Fibroblast of skin of back (primary cell): ENCODE data around the gene SCAF8. TPM values are rescaled to one million over a fixed set of nuclear protein-coding genes. Genes with fewer than 3 reads are reported as not detected.
A peak's percentile ranks its signal among the peaks of the same experiment; 100 is the strongest.
"Not testable (repeated sequence)": the region's sequence is repeated elsewhere in the genome, so short reads cannot be mapped to it uniquely, and the experiment has no call there.

Experiments used
- DNase-seq: peaks from one replicate; pipeline ENCODE4 v3.0.0-alpha.2; 2013
- polyA plus RNA-seq, 2 experiments: library from polyadenylated mRNA; unstranded; fragments of 120-200 nt; gene quantifications; one replicate each; pipeline ENCODE4 v1.2.1, GENCODE V29; 2013; ENCODE audit not compliant: insufficient read length in 2 of 2

The SCAF8 gene, protein sequence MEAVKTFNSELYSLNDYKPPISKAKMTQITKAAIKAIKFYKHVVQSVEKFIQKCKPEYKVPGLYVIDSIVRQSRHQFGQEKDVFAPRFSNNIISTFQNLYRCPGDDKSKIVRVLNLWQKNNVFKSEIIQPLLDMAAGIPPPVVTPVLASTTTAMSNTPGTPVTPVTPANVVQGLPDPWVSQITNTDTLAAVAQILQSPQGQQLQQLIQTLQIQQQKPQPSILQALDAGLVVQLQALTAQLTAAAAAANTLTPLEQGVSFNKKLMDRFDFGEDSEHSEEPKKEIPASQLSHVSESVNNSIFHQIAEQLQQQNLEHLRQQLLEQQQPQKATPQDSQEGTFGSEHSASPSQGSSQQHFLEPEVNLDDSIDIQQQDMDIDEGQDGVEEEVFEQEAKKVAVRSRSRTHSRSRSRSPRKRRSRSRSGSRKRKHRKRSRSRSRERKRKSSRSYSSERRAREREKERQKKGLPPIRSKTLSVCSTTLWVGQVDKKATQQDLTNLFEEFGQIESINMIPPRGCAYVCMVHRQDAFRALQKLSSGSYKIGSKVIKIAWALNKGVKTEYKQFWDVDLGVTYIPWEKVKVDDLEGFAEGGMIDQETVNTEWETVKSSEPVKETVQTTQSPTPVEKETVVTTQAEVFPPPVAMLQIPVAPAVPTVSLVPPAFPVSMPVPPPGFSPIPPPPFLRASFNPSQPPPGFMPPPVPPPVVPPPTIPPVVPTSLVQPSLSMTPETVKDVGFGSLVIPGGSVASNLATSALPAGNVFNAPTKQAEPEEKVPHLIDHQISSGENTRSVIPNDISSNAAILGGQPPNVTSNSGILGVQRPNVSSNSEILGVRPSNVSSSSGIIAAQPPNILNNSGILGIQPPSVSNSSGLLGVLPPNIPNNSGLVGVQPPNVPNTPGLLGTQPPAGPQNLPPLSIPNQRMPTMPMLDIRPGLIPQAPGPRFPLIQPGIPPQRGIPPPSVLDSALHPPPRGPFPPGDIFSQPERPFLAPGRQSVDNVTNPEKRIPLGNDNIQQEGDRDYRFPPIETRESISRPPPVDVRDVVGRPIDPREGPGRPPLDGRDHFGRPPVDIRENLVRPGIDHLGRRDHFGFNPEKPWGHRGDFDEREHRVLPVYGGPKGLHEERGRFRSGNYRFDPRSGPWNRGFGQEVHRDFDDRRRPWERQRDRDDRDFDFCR (N-terminal part only)
- polyA plus RNA-seq (2013, experiment 1 of 2; ENCODE audit: insufficient read length): 21.5 TPM
- polyA plus RNA-seq (2013, experiment 2 of 2; ENCODE audit: insufficient read length): 21.5 TPM

- peak; percentile 82 for DNase-seq
These were observed at the start of gene SCAF8 for GRCh38 chr6:154733183-154733625. Gene SCAF8 (plus strand): TSS chr6:154733416. CDS start chr6:154733901, 485 bp downstream.

- DNase-seq: peak; percentile 55
These were observed 49.3 kb upstream of the SCAF8 start for GRCh38 chr6:154683756-154684523.

DNA sequence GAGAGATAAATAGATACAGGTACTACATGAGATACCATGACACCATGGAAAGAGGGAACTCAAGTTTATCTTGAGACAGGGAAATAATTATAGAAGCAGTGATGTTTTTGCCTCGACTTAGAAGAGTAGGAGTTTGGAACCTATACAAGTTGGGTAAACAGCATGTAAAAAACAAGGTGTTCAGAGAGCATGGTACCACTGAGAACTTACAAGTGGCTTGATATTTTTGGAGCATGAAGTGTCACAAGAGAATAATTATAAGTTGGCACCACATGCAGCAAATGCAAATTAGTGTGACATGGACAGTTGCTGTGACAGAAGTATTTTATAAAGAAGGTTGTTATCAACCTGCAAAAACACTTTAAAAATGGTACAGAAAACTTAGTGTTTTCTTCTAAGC, 47.1 kb upstream of the SCAF8 start:
- DNase-seq: no peak

GRCh38 chr6:154689493-154690255, 43.5 kb upstream of the SCAF8 start:
- no peak for DNase-seq

DNA sequence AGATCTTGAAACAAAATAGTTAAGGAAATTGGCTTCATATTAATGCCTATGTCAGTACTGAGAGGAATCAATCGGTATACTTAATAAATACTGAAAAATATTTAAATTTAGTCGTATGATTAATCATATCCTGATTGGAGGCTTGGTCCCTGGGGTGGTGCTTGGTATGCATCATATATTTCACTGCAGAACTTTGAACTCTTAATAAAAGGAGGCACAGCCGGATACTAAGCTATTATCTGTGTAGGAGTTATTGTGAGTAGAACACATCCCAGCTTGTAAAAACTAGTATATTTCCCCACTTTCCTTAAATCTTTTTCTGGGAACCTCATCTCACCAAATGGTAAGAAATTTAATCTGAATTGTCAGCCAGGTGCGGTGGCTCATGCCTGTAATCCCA, 42.4 kb upstream of the SCAF8 start:
- DNase-seq: no peak

- no peak for DNase-seq
These were observed 36.6 kb upstream of the SCAF8 start for GRCh38 chr6:154696661-154697060.

DNA sequence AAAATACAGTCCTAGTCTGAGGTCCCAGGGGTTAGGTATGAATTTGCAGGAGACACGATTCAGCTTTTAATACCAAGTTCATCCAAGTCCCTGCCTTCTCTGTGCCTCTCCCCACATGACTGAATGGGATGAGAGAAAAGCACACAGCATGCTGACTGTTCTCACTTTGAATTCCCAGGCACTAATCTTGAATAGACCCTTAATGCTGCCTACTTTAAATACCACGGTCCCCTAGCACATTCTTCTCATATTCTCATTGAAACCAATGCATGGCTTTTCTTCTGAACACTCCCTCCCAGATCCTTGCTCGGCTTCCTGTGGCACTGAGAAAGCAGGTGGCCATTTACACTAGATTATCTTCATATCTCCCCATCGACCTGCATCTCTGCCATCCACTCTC, 30.1 kb upstream of the SCAF8 start:
- DNase-seq: no peak

- no peak for DNase-seq
These were observed 27.6 kb upstream of the SCAF8 start for GRCh38 chr6:154705471-154706113.

DNA sequence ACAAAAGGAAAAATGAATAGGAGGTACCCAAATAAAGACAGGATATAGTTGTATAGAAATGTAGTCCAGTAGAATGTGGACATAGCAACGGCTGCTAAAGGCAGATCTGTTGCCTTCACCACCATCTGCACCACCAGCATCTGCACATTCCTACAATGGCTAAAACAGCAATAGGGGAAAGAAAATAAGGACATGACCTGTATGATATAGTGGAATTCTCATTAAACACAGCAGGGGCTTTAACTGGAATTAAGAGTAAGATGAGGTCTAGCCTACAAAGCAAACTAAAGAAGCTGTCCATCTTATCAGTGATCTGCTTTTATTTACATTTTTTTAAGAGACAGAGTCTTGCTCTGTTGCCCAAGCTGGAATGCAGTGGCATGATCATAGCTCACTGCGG, 26.8 kb upstream of the SCAF8 start:
- no peak for DNase-seq

DNA sequence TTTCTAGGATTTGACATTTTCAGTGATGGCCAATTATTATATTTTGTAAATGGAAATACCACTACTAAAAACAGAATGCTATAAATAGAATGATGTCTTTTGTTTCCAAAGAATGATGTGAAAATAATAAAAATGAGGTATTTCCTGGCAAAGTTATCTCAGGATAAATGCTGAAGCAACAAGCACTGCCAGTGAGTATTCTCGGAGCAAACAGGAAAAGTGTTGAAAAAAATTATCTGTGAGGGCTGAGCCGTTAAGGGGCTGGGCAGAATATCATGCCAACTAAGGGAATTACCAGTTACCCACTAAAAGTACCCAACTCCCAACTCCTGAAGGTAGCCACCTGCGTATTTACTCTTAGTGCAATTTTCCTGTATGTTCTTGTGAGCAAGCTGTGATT, 23.6 kb upstream of the SCAF8 start:
- no peak for DNase-seq

DNA sequence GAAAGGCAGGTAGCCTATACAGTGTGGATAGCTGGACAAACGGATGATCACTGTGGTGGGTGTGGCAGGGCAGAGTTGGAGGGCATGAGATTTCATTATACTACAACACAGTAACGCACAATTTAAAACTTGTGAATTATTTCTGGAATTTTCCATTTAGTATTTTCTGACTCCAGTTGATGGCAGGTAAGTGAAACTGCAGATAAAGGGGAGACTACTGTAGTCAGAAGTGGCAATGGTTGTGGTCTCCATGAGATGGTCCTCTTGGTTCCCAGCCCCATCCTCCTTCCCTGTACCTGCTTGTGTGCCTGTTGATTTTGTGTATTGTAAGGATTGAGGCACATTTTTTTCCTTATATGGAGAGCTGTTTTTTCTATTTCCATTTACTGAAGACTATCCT, 22.5 kb upstream of the SCAF8 start:
- no peak for DNase-seq

DNA sequence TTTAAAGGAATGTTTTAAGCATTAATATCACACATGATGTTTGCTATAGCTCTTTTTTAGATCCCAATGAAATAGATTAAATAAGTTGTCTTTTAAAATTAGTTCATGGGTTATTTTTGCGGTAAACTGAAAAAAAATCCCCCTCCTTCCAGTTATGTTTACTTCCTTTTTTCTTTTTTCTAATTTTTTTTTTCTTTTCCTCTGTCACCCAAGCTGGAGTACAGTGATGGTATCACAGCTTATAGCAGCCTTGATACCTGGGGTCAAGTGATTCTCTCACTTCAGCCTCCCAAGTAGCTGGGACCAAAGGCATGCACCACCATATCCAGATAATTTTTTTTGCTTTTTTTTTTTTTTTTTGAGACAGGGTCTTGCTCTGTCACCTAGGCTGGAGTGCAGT, 17.8 kb upstream of the SCAF8 start:
- no peak for DNase-seq

- not testable (repeated sequence) for DNase-seq
These were observed 16.9 kb upstream of the SCAF8 start for GRCh38 chr6:154716350-154716749.

DNA sequence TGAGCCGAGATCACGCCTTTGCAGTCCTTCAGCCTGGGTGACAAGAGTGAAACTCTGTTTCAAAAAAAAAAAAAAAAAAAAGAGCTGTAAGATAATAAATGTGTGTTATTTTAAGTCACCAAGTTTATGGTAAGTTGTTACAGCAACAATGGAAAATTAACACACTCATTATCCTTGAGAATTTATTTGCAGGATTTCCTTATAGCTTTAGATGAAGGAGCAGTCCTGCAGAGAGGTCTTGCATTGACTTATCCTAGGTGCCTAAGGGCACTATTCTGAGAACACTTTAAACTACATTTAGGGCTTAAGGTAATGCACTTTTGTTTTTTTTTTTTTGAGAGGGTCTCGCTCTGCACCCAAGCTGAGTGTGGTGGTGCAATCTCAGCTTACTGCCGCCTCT, 13.8 kb upstream of the SCAF8 start:
- no peak for DNase-seq

DNA sequence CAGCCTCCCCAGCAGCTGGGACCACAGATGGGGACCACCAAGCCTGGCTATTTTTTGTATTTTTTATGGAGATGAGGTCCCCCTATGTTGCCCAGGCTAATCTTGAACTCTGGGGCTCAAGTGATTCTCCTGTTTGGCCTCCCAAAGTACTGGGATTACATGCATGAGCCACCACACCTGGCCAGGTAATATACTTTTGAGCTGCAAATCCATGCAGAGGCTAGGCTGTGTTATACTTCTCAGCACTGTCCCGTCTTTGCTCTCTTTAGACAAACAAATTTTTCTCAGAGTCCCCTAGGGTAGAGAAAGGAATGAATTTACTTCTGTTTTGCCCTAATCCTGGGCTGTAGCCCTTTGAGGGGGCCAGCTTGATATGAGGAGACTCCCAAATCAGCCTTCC, 13.4 kb upstream of the SCAF8 start:
- no peak for DNase-seq

DNA sequence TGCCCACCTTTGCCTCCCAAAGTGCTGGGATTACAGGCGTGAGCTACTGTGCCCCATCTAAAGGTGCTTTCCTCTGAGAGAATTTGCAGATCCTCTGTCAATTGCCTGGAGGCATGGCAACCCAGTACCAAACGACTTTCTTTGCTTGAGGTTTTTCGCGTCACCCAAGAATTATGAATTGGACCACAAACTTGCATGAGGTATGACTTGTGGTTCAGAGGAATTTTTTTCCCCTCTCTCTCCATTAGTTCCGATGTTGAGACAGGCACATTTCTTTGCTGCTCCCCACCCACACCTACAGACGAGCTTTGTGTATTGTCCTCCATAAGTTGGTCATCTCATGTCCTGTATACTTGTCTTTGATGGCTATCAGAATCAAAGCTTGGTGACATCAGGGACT, 11.8 kb upstream of the SCAF8 start:
- peak; percentile 58 for DNase-seq

- no peak for DNase-seq
These were observed 6.3 kb upstream of the SCAF8 start for GRCh38 chr6:154726887-154727286.

- DNase-seq: no peak
These were observed 1.7 kb upstream of the SCAF8 start for GRCh38 chr6:154731296-154732218.

DNA sequence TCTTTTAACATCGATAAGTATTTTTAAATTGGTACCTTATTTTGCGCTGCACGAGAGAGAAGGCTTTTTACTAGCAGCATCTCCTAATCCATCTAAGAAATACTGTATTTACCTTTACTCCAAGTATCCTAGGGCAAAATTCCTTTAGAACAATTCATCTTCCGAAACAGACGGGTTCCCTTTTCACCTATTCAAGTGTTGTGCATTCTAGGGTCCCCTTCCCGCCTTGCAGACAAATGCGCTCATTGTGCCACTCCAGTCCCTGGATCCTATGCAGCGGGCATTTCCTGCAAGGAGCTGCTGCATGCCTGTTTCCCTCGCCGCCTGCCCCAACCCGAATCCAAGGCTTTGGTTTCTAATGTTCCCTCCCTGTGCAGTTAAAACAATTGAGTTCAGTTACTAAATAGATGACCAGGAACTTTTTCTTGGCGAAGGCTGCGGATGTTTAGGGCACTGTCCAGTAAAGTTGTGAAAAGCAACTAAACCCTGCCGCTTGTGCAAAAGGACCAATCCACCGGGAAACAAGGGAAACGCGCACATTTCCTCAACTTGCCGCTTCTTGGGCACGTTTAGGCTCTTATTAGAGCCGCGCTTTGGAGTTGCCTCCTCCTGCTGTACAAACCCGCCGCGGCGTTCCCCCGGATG, 556 bp upstream of the SCAF8 start:
- DNase-seq: peak; percentile 57
